Prostate gland (tissue), 2 donors: ENCODE data around the gene DGKI.

Source experiments
- POLR2A ChIP-seq: fragments of 450-650 bp; IDR thresholded peaks from one replicate; pipeline ENCODE4 v1.6.1; 2016; ENCODE audit warnings: antibody characterized with exemption, mild to moderate bottlenecking
- TF ChIP-seq, protein P1 (sequence below), 4 experiments: fragments of 200-600 bp in 2 of 4; fragments of 450-650 bp in 2 of 4; sonication (generic) in 2 of 4; IDR thresholded peaks; 1 replicate in 3 of 4; 2 replicates in 1 of 4; pipeline ENCODE4 v1.5.1; 2016 to 2019; ENCODE audit warnings: antibody characterized with exemption in 4 of 4, mild to moderate bottlenecking in 2 of 4, moderate library complexity in 2 of 4

DNA sequence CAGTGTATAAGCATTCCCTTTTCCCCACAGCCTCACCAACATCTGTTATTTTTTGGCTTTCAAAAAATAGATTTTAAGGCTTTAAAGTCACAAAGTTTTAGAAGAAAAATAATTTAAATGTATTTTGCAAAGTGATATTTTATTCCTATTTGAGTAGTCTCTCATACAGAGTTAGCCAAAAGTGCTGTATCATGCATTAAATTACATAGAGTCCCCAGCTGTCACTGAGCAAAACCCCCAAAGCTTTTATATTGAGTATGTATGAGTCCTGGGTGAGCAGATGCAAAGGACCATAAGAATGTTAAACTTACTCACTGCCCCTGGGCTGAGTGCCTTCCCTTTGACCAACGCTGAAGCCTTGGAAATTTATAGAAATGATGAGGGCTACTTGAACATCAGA lies 432.9 kb downstream of the DGKI start:
- TF ChIP-seq, protein P1, sequence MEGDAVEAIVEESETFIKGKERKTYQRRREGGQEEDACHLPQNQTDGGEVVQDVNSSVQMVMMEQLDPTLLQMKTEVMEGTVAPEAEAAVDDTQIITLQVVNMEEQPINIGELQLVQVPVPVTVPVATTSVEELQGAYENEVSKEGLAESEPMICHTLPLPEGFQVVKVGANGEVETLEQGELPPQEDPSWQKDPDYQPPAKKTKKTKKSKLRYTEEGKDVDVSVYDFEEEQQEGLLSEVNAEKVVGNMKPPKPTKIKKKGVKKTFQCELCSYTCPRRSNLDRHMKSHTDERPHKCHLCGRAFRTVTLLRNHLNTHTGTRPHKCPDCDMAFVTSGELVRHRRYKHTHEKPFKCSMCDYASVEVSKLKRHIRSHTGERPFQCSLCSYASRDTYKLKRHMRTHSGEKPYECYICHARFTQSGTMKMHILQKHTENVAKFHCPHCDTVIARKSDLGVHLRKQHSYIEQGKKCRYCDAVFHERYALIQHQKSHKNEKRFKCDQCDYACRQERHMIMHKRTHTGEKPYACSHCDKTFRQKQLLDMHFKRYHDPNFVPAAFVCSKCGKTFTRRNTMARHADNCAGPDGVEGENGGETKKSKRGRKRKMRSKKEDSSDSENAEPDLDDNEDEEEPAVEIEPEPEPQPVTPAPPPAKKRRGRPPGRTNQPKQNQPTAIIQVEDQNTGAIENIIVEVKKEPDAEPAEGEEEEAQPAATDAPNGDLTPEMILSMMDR (IDR thresholded peaks at IDR 0.05) = no peak
- no peak for TF ChIP-seq POLR2A
